ENCODE measurements around the gene MLPH.

Gene MLPH

GRCh38 chr2:237549643-237550415 lies 62.8 kb downstream of the MLPH start:
- no peak for DNase-seq

- no peak for DNase-seq
These were observed 64.1 kb downstream of the MLPH start for GRCh38 chr2:237551071-237551574.

DNA sequence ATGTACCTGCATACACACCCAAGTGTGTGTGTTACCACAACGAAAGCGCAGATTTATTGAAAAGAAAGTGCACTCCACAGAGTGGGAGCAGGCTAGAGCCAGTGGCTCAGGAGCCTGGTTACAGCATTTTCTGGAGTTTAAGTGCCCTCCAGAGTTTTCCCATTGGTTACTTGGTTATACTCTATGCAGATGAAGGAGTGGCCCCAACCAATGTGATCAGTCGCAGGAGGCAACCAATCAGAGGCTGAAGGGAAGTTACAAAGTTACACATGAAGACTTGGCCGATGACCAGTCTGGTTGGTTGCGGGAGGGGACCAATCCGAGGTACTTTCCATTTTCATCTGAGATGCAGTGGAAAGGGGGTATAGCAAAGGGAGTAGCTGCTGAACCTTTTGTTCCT lies 65.9 kb downstream of the MLPH start:
- no peak for DNase-seq

DNA sequence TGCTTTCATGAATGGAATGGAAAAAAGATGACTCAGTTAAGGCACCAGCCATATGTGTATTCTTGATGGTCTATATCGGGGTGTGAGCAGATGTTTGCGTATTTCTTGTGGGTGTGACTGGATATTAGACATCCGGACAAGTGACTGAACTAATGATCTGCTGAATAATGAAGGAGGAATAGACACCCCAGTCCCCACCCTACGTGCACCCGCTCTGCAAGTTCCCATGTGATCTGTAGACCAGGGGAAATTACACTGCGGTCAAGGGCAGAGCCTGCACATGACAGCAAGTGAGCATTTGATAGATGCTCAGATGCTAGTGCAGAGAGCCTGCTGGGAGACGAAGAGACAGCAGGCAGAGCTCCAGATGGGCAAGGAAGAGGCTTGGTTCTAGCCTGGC lies 66.9 kb downstream of the MLPH start:
- DNase-seq, result no peak

DNA sequence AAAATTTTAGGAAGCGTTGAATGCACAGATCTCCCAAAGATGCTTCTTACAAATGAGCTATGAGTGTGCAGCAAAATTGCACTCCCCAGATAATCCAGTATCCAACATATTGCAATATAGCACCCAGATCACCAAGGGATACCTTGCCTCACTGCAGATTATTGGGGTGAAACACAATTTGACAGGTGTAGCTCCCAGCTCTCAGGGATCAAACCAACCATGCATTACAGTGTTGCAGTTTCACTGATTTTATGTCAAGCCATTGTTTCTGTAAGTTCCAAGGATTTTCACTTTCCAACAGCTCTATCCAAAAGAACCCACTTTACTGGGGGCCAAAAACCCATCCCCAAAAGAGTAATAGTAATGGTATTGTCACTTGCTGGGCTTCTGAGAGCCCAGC lies 68.5 kb downstream of the MLPH start:
- DNase-seq, result no peak

- DNase-seq, result peak; percentile 81
These were observed 70.0 kb downstream of the MLPH start for GRCh38 chr2:237556773-237557632.

DNA sequence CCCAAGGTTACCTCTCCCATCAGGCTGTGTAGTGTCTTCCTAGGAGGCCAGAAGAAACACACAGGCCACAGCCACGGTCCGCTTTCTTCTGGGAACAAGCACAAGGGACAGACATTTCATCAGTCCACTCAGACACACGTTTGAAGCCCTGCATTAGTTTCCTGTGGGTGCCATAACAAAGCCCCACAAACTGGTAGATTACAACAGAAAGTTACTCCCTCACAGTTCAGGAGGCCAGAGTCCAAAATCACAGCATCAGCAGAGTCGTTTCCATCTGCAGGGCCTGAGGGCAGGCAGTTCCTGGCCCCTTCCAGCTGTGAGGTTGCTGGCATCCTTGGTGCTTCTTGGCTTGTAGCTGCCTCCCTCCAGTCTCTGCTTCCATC lies 70.6 kb downstream of the MLPH start:
- DNase-seq, result no peak

- no peak for DNase-seq
These were observed 72.0 kb downstream of the MLPH start for GRCh38 chr2:237558961-237559641.

- DNase-seq, result no peak
These were observed 74.2 kb downstream of the MLPH start for GRCh38 chr2:237561221-237561620.

DNA sequence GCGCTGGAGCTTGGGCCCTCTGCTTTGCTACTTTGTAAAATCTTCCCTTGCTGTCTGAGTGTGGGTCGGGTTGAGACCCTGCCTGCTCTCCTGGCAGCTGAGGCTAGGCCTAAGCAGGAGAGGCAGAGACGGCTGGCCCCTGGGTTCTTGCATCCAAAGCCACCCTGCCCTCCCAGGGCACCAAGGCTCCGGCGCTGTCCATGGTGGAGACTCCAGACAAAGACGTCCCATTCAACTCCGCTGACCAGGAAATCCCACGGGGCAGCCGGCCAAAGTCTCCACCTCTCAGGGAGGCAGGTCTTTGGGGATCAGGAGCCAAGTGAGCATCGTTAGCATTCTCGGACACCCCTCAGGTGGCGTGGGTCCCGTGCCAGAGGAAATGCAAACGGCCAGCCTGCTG lies 76.8 kb downstream of the MLPH start:
- no peak for DNase-seq

DNA sequence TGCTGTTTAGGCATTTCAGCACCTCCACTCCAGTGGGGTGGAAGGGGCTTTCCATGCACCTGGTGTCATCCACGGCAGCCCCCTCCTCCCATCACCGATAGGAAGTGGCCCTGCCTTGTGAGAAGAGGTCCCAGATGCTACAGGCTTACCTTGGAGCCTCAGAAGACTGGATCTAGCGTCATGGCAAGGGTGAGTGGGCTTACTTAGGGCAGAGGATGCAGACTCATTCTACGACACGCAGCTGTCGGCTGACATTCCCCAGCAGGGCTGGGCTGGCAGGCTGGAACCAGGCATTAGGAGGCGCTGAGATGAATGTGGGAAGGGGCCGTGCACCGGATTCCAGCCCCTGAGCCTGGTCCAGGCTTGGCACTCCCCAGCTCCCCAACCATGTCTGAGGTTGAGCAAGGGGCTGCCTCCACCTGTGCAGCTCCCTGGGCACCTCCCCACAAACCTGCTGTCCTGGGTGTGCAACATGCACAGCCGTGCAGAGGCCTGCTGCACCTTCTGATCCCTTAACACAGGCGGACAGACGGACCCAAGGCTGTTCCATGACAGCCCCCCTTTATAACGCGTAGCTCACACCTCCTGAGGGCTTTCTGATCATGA lies 77.6 kb downstream of the MLPH start:
- DNase-seq, result no peak

GRCh38 chr2:237565974-237566373 lies 78.9 kb downstream of the MLPH start:
- DNase-seq, result no peak

GRCh38 chr2:237566401-237567235 lies 79.6 kb downstream of the MLPH start, which contains the start of gene PRLH:
TSS of gene PRLH (plus strand) at chr2:237566574. CDS start at chr2:237566574, 0 bp downstream.
- DNase-seq, result no peak

DNA sequence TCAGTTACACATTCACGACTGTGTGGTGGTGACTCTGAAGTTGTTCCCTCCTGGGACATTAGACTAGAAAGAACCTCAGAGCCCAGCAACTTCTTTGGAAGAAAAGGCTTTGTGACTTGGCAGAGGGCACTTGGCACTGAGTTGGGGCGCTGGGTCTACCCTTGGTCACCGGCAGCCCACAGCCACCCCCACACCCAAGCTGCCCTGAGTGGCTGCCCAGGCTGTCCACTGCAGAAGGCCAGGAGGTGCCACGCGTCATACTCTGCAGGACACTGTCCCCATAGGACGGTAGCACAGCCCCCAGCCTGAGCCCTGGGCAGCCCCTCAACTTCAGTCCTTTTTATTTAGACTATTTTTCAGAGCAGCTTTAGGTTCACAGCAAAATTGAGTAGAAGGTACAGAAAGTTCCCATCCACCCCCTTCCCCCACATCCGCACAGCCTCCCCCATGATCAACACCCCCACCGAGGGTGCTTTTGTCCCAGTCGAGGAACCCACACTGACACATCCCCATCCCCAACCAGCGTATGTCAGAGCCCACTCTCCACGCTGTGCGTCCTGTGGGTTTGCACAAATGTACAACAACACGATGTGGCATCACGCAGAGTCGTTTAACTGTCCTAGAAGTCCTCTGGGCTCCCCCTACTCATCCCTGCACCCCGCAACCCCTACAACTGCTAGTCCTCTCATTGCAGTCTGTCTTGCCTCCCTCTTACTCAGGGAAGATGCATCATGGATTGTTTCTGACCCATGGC lies 80.4 kb downstream of the MLPH start:
- no peak for DNase-seq

GRCh38 chr2:237568121-237568660 lies 81.1 kb downstream of the MLPH start:
- DNase-seq, result no peak

- no peak for DNase-seq
These were observed 82.0 kb downstream of the MLPH start for GRCh38 chr2:237569041-237569440.

- no peak for DNase-seq
These were observed 82.8 kb downstream of the MLPH start for GRCh38 chr2:237569896-237570295.

DNA sequence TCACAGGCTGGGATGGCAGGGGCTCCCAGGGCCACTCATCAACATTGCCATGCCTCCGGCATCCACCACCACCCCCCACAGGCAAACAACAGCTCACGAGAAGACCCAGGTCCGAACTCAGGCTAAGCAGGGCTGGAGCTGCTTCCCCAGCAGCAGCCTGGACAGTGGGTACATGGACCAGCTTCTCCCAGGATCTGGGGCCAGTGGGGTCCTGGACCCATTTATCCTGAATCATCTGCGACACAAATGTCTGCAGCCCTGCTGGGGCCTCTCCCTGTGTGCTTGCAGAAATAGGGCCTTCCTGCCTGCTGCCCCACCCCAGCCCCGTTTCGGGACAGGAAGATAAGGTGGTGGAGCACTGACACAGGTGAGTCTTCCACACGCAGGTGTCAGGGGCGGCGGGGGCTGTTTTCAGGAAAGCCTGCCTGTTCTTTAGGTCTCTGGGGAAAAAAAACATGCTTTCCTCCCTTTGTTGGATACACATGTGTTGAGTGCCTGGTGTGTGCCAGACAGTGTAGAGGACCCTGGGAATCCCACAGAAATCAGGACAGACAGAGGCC lies 83.8 kb downstream of the MLPH start:
- DNase-seq, result no peak

DNA sequence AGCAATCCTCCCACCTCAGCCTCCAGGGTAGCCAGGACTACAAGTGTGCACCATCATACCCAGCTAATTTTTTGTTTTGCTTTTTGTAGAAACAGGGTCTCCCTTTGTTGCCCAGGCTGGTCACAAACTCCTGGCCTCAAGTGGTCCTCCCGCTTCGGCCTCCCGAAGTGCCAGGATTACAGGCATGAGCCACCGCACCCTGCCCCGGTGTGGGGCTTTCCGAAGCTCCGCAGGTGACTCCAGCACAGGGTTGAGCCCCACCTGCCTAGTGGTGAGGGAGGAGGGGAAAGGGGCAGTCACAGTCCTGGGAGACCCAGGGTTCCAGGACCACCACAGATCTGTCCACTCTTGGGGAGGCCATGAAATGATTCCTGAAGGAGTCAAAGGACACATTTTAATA lies 84.5 kb downstream of the MLPH start:
- DNase-seq, result no peak

- DNase-seq, result peak; percentile 89
These were observed 85.1 kb downstream of the MLPH start for GRCh38 chr2:237572021-237572741.
